Measurements from ENCODE around the gene CLEC4E.
"Not testable (repeated sequence)": the region's sequence is repeated elsewhere in the genome, so short reads cannot be mapped to it uniquely, and the experiment has no call there.

The CLEC4E gene

DNA sequence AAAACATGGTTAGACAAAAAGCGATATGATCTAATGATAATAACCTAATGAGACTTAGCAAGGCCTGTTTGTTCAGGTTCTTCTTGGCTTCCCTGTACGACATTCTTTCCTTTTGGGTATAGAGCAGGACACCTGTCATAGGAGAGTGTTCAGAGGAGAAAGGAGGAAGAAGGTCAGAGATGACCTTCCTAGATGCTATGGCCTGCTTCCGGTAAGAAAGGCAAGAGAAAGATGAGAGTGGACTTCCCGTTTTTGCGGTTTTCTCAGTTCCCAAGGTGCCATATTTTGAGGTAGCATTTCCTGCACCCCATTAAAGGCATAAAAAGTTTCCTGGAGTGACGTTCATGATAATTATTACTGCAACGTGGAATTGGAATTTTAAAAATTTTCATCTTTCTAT, 8.7 kb downstream of the CLEC4E start:
- DNase-seq: no peak

- DNase-seq: no peak
These were observed 13.2 kb downstream of the CLEC4E start for GRCh38 chr12:8527250-8528130.

- DNase-seq: no peak
These were observed 21.5 kb downstream of the CLEC4E start for GRCh38 chr12:8519171-8519570.

DNA sequence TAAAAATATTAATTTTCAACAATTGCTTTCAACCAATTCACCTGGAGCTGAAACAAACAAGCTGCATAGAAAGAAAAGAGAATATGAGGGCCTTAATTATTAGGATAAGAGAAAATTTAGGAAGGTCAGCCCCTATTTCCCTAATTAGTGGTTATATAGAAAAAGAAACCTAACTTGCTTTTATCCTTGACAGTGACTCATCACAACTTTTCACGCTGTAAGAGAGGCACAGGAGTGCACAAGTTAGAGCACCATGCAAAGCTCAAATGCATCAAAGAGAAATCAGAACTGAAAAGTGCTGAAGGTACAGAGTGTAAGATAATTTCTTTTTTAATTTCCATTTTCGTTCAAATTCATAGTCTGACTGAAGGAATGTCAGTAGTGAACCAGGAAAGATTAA, 22.7 kb downstream of the CLEC4E start:
- no peak for DNase-seq

- DNase-seq: no peak
These were observed 27.4 kb downstream of the CLEC4E start, which contains the start of gene CLEC4D for GRCh38 chr12:8513256-8513655. Gene CLEC4D (plus strand): TSS chr12:8513503. CDS start chr12:8513733, 230 bp downstream.

DNA sequence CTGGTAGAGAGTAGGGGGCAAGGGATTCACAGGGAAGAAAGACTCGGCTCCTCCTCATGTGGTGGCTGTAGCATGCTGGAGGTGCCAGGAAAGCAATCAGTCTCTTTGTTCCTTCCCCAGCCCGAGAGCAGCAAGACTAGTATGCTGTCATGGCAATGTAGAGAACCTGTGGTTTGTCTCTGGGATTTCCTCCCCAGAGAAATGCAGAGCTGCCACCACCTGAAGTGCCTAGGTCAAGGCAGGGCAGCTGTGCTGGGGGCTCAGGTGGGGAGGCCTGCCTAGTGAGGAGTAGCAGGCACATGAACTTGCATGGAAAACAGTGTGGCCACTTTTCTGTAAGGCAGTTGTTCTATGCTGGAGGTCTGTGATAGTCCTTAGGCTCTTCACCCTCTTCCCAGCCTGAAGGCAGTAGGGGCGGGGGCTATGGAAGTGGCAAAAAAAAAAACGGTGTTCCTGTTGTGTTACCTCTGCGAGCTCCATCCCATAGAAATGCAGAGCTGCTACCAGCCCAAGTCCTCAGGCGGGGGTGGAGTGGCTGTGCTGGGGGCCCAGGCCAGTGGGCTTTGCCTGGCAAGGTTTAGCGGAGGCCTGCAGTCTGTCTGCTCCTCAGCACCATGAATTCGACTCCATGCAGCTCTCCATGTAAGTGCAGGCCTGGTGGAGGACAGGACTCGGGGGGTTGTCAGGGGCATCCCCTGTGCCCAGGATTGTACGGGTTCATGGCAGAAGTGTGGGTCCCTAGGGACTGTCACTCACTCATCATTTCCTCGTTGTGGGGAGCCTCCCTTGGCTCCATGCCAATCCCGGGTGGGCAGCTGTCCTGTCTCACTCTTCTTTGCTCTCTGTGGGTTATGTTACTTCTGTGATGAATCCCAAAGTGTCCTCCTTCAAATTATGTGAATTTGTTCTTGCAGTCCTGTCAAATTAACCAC, 31.5 kb downstream of the CLEC4E start:
- DNase-seq: no peak

- DNase-seq: no peak
These were observed 32.5 kb downstream of the CLEC4E start for GRCh38 chr12:8508223-8508622.

GRCh38 chr12:8507596-8507995, 33.1 kb downstream of the CLEC4E start:
- no peak for DNase-seq

GRCh38 chr12:8504351-8504750, 36.4 kb downstream of the CLEC4E start:
- no peak for DNase-seq

GRCh38 chr12:8501720-8502119, 39.0 kb downstream of the CLEC4E start:
- no peak for DNase-seq

GRCh38 chr12:8499616-8500015, 41.1 kb downstream of the CLEC4E start:
- DNase-seq: no peak

GRCh38 chr12:8496074-8496473, 44.6 kb downstream of the CLEC4E start:
- DNase-seq: not testable (repeated sequence)

DNA sequence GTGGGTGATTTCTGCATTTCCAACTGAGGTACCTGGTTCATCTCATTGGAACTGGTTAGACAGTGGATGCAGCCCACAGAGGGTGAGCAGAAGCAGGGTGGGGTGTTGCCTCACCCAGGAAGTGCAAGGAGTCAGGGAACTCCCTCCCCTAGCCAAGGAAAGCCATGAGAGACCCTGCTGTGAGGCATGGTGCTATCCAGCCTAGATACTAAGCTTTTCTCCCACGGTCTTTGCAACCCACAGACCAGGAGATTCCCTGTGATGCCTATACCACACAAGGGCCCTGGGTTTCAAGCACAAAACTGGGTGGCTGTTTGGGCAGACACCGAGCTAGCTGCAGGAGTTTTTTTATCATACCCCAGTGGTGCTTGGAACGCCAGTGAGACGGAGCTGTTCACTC, 45.0 kb downstream of the CLEC4E start:
- not testable (repeated sequence) for DNase-seq

GRCh38 chr12:8493084-8493483, 47.6 kb downstream of the CLEC4E start:
- DNase-seq: no peak

GRCh38 chr12:8491646-8492530, 48.8 kb downstream of the CLEC4E start:
- no peak for DNase-seq
